Ectodermal cell (in vitro differentiated cells): ENCODE results near the gene IGLL5. TPM values are rescaled to one million over a fixed set of nuclear protein-coding genes. Genes with fewer than 3 reads are reported as not detected.

ENCODE experiments used
- H3K27ac ChIP-seq: 2 replicates; pipeline ENCODE4 v1.7.0; 2013; ENCODE audit warnings: mild to moderate bottlenecking, low read depth, low read length; ENCODE audit not compliant: insufficient read depth, poor library complexity, severe bottlenecking
- H3K27me3 ChIP-seq: 2 replicates; pipeline ENCODE4 v1.7.0; 2013; ENCODE audit warnings: mild to moderate bottlenecking, low read length; ENCODE audit not compliant: insufficient read depth, control insufficient read depth, poor library complexity, severe bottlenecking
- H3K36me3 ChIP-seq: one replicate; pipeline ENCODE4 v1.7.0; 2013; ENCODE audit warnings: low read length; ENCODE audit not compliant: control insufficient read depth, insufficient read depth
- H3K4me1 ChIP-seq: one replicate; pipeline ENCODE4 v1.7.0; 2013; ENCODE audit warnings: low read length; ENCODE audit not compliant: control insufficient read depth, insufficient read depth
- H3K4me3 ChIP-seq: 2 replicates; pipeline ENCODE4 v1.7.0; 2013; ENCODE audit warnings: low read depth, low read length, control low read depth; ENCODE audit not compliant: insufficient read depth
- H3K9me3 ChIP-seq: 2 replicates; pipeline ENCODE4 v1.7.0; 2013; ENCODE audit warnings: mild to moderate bottlenecking, low read length, moderate library complexity; ENCODE audit not compliant: control insufficient read depth
- WGBS, 2 experiments: methylation state at CpG; one replicate each; pipeline ENCODE4 v1.1.7; 2013; ENCODE audit warnings: missing lambda C conversion rate in 2 of 2; 5-methylcytosine and 5-hydroxymethylcytosine counted together
- polyA plus RNA-seq, 4 experiments: library from polyadenylated mRNA; stranded (reverse); fragments of 50-300 nt; gene quantifications; one replicate each; pipeline ENCODE4 v1.2.3, GENCODE V29; 2013

IGLL5 gene
- polyA plus RNA-seq (2013, experiment 1 of 4): not detected
- polyA plus RNA-seq (2013, experiment 2 of 4): not detected
- polyA plus RNA-seq (2013, experiment 3 of 4): not detected
- not detected for polyA plus RNA-seq (2013, experiment 4 of 4)

- peaks cover 7% of the 10 kb centered on the region for H3K27me3 ChIP-seq
- H3K27ac ChIP-seq: no peak within 1 kb of the TSS
- no peak within 1 kb of the TSS for H3K4me3 ChIP-seq
- 86 to 87% methylated on average over 15 of the region's 15 CpGs for WGBS, 2 experiments
- H3K4me1 ChIP-seq: no peaks in the 10 kb centered on the region
- no peaks in the 10 kb centered on the region for H3K9me3 ChIP-seq
- H3K36me3 ChIP-seq: no peaks in the 10 kb centered on the region
Observed at GRCh38 chr22:22887621-22888503, at the start of gene IGLL5. TSS of gene IGLL5 (plus strand) at chr22:22887816. CDS start at chr22:22888054, 238 bp downstream.

- Histone ChIP-seq H3K9me3 (no peaks in the 10 kb centered on the region), H3K27me3 (peaks cover 17% of the 10 kb centered on the region), H3K4me3 (no peak overlapping the region), H3K27ac (no peak overlapping the region), H3K36me3 (no peaks in the 10 kb centered on the region), H3K4me1 (no peaks in the 10 kb centered on the region)
- 91% methylated on average over 5 of the region's 5 CpGs for WGBS, 2 experiments
Observed at GRCh38 chr22:22838148-22838786, 49.3 kb upstream of the IGLL5 start.

- no peaks in the 10 kb centered on the region for H3K36me3 ChIP-seq
- no peak overlapping the region for H3K4me3 ChIP-seq
- WGBS, 2 experiments: 86 to 94% methylated on average over 2 to 6 of the region's 6 CpGs
- H3K9me3 ChIP-seq: no peaks in the 10 kb centered on the region
- H3K27me3 ChIP-seq: peaks cover 26% of the 10 kb centered on the region
- no peaks in the 10 kb centered on the region for H3K4me1 ChIP-seq
- no peak overlapping the region for H3K27ac ChIP-seq
Observed at GRCh38 chr22:22839570-22840314, 47.9 kb upstream of the IGLL5 start.

- Histone ChIP-seq H3K4me3 (no peak overlapping the region), H3K36me3 (no peaks in the 10 kb centered on the region), H3K27me3 (peaks cover 25% of the 10 kb centered on the region), H3K27ac (no peak overlapping the region), H3K9me3 (no peaks in the 10 kb centered on the region), H3K4me1 (no peaks in the 10 kb centered on the region)
- 59 to 74% methylated on average over 2 of the region's 2 CpGs for WGBS, 2 experiments
Observed at GRCh38 chr22:22840780-22841179, 46.8 kb upstream of the IGLL5 start.

GRCh38 chr22:22841598-22841997 is 46.0 kb upstream of the IGLL5 start:
- Histone ChIP-seq H3K4me3 (no peak overlapping the region), H3K36me3 (no peaks in the 10 kb centered on the region), H3K27ac (no peak overlapping the region), H3K4me1 (no peaks in the 10 kb centered on the region), H3K27me3 (peaks cover 23% of the 10 kb centered on the region), H3K9me3 (no peaks in the 10 kb centered on the region)

GRCh38 chr22:22842085-22842484 is 45.5 kb upstream of the IGLL5 start:
- no peak overlapping the region for H3K4me3 ChIP-seq
- no peaks in the 10 kb centered on the region for H3K9me3 ChIP-seq
- no peaks in the 10 kb centered on the region for H3K36me3 ChIP-seq
- H3K4me1 ChIP-seq: no peaks in the 10 kb centered on the region
- peaks cover 28% of the 10 kb centered on the region for H3K27me3 ChIP-seq
- no peak overlapping the region for H3K27ac ChIP-seq

GRCh38 chr22:22843848-22844247 is 43.8 kb upstream of the IGLL5 start:
- Histone ChIP-seq H3K9me3 (no peaks in the 10 kb centered on the region), H3K27ac (no peak overlapping the region), H3K36me3 (no peaks in the 10 kb centered on the region), H3K27me3 (peaks cover 38% of the 10 kb centered on the region), H3K4me1 (no peaks in the 10 kb centered on the region), H3K4me3 (no peak overlapping the region)
- WGBS, 2 experiments: 100% methylated on average over 1 of the region's 1 CpG; no CpG with 5 or more reads in 1 of the 2 experiments

- Histone ChIP-seq H3K9me3 (no peaks in the 10 kb centered on the region), H3K4me1 (no peaks in the 10 kb centered on the region), H3K4me3 (no peak overlapping the region), H3K27me3 (peaks cover 42% of the 10 kb centered on the region), H3K36me3 (no peaks in the 10 kb centered on the region), H3K27ac (no peak overlapping the region)
- 57 to 80% methylated on average over 1 to 2 of the region's 2 CpGs for WGBS, 2 experiments
Observed at GRCh38 chr22:22847241-22847640, 40.4 kb upstream of the IGLL5 start.

GRCh38 chr22:22848364-22848866 is 39.2 kb upstream of the IGLL5 start:
- Histone ChIP-seq H3K4me1 (no peaks in the 10 kb centered on the region), H3K27me3 (peaks cover 53% of the 10 kb centered on the region), H3K27ac (no peak overlapping the region), H3K9me3 (no peaks in the 10 kb centered on the region), H3K36me3 (no peaks in the 10 kb centered on the region), H3K4me3 (no peak overlapping the region)
- WGBS, 2 experiments: 38% methylated on average over 5 of the region's 5 CpGs
